PFSK-1 (cell line): ENCODE measurements around the gene NAT16.
A peak's percentile ranks its signal among the peaks of the same experiment; 100 is the strongest.

Experiments
- FOXP2 ChIP-seq: optimal IDR thresholded peaks from 2 replicates; pipeline ENCODE3; 2011; ENCODE audit warnings: borderline replicate concordance, control low read depth, inconsistent platforms; ENCODE audit not compliant: insufficient read depth; ENCODE audit errors: extremely low read length, extremely low read depth
- POLR2AphosphoS5 ChIP-seq: IDR thresholded peaks from 2 replicates; pipeline ENCODE4 v1.6.1; 2012; ENCODE audit warnings: low read depth, mild to moderate bottlenecking, control low read depth, low read length, moderate library complexity
- SIN3A ChIP-seq: IDR thresholded peaks from 2 replicates; pipeline ENCODE4 v1.6.1; 2012; ENCODE audit warnings: mild to moderate bottlenecking, low read length, moderate library complexity, borderline replicate concordance; ENCODE audit not compliant: insufficient read depth
- TAF1 ChIP-seq: IDR thresholded peaks from 2 replicates; pipeline ENCODE4 v1.6.1; 2012; ENCODE audit warnings: low read length, control low read depth, borderline replicate concordance; ENCODE audit not compliant: insufficient read depth
- TF ChIP-seq, protein P1 (sequence below), 2 experiments: IDR thresholded peaks; 2 replicates each; pipeline versions ENCODE4 v1.6.1 to v1.8.0; 2011 to 2012; ENCODE audit warnings: low read depth in 2 of 2, low read length in 2 of 2, control low read depth in 1 of 2, inconsistent platforms in 1 of 2, mild to moderate bottlenecking in 1 of 2, moderate library complexity in 1 of 2; ENCODE audit not compliant: insufficient read depth in 1 of 2

Gene NAT16

GRCh38 chr7:101140746-101141382 lies 39.2 kb downstream of the NAT16 start:
- TF ChIP-seq SIN3A (no peak), TAF1 (no peak), POLR2AphosphoS5 (no peak), FOXP2 (no peak)
- TF ChIP-seq, protein P1, sequence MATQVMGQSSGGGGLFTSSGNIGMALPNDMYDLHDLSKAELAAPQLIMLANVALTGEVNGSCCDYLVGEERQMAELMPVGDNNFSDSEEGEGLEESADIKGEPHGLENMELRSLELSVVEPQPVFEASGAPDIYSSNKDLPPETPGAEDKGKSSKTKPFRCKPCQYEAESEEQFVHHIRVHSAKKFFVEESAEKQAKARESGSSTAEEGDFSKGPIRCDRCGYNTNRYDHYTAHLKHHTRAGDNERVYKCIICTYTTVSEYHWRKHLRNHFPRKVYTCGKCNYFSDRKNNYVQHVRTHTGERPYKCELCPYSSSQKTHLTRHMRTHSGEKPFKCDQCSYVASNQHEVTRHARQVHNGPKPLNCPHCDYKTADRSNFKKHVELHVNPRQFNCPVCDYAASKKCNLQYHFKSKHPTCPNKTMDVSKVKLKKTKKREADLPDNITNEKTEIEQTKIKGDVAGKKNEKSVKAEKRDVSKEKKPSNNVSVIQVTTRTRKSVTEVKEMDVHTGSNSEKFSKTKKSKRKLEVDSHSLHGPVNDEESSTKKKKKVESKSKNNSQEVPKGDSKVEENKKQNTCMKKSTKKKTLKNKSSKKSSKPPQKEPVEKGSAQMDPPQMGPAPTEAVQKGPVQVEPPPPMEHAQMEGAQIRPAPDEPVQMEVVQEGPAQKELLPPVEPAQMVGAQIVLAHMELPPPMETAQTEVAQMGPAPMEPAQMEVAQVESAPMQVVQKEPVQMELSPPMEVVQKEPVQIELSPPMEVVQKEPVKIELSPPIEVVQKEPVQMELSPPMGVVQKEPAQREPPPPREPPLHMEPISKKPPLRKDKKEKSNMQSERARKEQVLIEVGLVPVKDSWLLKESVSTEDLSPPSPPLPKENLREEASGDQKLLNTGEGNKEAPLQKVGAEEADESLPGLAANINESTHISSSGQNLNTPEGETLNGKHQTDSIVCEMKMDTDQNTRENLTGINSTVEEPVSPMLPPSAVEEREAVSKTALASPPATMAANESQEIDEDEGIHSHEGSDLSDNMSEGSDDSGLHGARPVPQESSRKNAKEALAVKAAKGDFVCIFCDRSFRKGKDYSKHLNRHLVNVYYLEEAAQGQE (IDR thresholded peaks at IDR 0.05; ENCODE audit: insufficient read depth in 1 of 2, low read depth in 2 of 2, low read length in 2 of 2) = no peak

DNA sequence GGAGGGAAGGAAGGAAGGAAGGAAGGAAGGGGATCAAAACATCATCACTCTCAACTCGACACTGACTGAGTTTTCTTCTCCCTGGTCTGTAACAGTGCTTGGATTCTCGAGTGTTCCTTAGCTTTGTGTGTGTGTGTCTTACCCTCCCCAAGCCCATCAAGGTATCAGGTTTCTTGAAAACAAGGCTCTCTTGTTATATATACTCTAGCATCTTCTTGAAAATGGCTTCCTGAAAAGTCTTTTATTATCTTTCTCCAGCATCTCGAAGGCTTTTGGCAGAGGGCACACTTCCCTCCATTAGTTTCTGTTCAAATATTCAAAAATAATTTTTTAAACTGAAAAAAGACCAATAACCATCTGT lies 39.8 kb downstream of the NAT16 start:
- TF ChIP-seq FOXP2 = no peak
- no peak for TF ChIP-seq TAF1
- no peak for TF ChIP-seq SIN3A
- no peak for TF ChIP-seq POLR2AphosphoS5
- TF ChIP-seq, protein P1 (IDR thresholded peaks at IDR 0.05; ENCODE audit: insufficient read depth in 1 of 2, low read depth in 2 of 2, low read length in 2 of 2) = no peak

DNA sequence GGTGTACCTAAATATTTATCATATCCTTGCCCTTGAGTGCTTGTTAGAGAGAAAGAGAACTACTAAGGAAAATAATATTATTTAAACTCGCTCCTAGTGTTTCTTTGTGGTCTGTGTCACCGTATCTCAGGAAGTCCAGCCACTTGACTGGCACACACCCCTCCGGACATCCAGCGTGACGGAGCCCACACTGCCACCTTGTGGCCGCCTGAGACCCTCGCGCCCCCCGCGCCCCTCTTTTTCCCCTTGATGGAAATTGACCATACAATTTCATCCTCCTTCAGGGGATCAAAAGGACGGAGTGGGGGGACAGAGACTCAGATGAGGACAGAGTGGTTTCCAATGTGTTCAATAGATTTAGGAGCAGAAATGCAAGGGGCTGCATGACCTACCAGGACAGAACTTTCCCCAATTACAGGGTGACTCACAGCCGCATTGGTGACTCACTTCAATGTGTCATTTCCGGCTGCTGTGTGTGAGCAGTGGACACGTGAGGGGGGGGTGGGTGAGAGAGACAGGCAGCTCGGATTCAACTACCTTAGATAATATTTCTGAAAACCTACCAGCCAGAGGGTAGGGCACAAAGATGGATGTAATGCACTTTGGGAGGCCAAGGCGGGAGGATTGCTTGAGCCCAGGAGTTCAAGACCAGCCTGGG lies 41.8 kb downstream of the NAT16 start:
- TF ChIP-seq FOXP2 = peak; percentile 75
- TF ChIP-seq SIN3A = no peak; the same call in 1 of the 2 replicates

GRCh38 chr7:101137651-101138212 lies 42.4 kb downstream of the NAT16 start:
- TF ChIP-seq POLR2AphosphoS5 (no peak), TAF1 (no peak), FOXP2 (no peak), SIN3A (no peak)
- TF ChIP-seq, protein P1 (IDR thresholded peaks at IDR 0.05; ENCODE audit: insufficient read depth in 1 of 2, low read depth in 2 of 2, low read length in 2 of 2) = no peak

DNA sequence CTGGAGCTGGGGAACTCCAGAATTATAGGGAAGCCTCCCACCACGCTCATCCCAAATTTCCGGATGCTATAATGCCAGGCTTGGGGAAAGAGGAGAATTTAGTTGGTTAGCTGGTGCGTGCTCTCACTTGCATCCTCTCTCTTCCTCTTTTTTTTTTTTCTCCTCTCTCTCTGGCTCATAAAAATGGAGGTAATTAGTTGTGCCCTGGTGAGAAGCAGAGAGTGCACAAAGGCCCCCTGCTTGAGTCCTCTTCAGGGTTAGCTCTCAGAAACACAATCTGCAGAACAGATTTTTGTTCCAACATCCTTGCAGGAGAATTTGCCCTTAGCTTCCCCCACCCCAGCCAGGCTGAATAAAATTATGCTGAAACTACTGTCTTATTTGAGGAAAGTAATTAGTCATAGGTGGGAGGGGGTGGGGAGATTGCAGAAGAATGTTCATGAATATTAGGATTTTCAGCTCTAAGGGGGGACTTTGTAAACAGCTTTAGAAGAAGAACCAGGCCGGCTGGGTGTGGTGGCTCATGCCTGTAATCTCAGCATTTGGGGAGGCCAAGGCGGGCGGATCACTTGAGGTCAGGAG lies 45.6 kb downstream of the NAT16 start:
- TF ChIP-seq POLR2AphosphoS5 (no peak), SIN3A (no peak)
- TF ChIP-seq, protein P1 (IDR thresholded peaks at IDR 0.05; ENCODE audit: insufficient read depth in 1 of 2, low read depth in 2 of 2, low read length in 2 of 2) = no peak
